Activated gamma-delta T cell treated with Interleukin-2 at 50 U/mL for 16 hours (primary cell): ENCODE data around the gene STK24.

Experiments used
- DNase-seq: peaks from one replicate; pipeline ENCODE4 v3.0.0-alpha.2; 2020

Gene STK24

GRCh38 chr13:98467263-98467985, 109.5 kb downstream of the STK24 start:
- no peak for DNase-seq

- no peak for DNase-seq
These were observed 110.2 kb downstream of the STK24 start for GRCh38 chr13:98466634-98467236.

DNA sequence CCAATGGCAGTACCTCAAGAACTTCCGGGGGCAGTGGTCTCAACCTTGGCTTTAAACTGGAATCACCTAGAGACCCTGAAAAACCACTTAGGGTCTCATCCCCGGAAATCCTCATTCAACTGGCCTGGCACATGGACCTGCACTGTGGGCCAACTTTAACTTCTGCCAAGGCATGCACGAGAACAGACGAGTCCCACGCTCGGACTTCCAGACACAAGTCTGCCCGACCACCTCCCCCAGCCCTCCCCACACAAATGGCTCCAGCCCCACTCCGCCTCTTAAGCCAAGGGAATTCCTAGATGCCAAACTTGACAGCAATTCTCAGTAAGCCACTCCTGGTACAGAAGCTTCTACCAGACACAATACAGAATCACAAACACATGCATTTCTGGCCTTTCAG, 114.0 kb downstream of the STK24 start:
- DNase-seq, result no peak

DNA sequence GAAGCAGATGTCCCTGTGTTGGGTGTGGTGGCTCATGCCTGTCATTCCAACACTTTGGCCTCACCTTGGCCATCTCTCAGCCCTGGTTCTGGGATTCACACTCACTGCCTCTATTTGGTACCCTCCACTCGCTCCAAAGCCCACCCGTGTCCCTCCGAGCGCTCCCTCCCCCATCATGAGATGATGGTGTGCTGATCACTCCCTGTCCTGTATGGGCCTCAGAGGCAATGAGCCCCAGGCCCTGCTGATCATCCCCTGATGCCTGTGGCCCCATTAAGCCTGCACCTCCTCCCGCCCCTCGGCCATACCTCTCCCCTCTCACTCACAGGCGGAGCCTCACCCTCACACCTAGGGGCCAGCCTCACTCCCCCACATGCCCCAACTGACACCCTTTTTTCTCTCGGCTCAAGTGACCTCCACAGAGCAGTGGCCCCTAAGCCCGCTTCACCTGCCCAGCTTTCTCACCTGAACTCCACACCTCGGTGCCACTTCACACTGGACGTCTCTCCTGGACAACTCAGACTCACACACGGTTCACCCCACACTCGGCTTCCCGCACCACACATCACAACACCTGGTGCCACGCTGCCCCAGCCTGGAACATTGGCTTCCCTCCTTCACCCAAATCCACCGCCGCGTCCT, 114.5 kb downstream of the STK24 start:
- DNase-seq, result no peak

DNA sequence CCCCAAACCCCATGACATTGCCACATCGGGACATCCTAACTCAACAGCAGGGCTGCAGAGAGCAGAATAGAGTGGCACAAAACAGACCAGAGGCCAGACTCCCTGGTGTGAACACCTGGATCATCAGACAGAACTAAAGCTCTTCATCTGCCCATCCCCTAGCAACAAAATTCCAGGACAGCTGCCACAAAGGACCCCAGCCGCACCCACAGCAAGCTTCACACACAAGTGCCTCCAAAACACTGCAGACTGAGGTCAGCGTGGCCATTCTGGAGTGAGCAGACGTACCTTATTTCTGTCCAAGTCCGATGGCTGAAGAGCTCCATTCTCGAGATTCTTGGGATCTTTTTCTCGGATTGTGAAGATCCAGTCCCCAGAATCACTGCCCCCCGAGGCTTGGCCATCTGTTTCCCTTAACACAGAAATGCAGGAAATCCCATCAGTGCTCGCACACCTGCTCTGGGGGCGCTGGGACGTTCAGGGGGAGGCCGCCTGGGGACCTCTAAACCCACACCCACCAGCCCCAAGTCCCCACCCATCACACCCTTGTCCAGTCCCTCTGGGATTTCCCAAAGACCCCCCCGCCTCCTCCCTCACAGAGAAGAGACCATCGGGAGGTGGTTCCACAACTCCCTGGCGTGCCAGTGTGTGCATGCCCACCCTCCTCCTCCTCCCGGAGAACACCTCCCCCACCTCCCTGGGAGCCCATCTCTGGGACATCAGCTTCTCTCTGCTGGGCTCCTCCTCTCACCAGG, 115.2 kb downstream of the STK24 start:
- no peak for DNase-seq

DNA sequence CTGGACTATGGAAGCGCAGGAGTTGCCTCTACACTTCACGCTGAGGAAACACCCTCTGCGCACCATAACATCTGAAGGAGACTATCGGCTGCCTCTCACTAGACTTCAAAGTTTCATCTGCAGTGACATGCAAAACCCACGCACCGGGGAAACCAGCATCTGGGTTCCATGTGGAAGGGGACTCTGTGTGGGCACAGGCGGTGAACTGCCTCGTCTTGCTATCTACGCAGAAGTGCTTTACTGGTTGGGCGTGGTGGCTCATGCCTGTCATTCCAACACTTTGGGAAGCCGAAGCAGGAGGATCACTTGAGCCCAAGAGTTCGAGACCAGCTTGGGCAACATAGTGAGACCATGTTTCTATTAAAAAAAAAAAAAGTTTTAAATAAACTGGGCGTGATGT, 116.4 kb downstream of the STK24 start:
- DNase-seq, result no peak

GRCh38 chr13:98459721-98460370, 117.1 kb downstream of the STK24 start:
- no peak for DNase-seq

DNA sequence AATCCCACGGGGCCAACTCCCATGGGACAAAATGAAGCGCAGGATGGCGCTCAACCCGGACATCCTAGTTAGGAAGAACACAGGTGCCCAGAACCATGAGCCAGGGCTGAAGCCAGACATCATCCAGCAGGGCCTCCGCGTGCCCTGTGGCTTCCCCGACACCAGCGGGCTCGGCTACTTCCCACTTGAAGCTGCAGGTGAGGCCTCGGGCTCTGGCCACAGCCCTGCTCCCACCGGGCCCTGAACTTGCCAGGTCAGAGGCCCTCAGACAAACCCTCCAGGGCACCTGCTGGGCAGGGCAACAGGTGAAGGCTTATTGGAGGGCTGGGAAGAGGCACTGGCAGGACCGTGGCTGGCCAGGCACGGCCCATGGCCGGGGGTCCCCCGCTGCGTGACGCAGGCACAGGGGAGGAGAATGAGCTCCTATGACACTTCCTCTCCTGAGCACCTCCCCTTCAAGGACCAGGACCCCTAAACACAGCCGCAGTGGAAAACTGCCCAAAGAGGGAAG, 117.7 kb downstream of the STK24 start:
- no peak for DNase-seq

- DNase-seq, result no peak
These were observed 118.5 kb downstream of the STK24 start for GRCh38 chr13:98458431-98458830.

DNA sequence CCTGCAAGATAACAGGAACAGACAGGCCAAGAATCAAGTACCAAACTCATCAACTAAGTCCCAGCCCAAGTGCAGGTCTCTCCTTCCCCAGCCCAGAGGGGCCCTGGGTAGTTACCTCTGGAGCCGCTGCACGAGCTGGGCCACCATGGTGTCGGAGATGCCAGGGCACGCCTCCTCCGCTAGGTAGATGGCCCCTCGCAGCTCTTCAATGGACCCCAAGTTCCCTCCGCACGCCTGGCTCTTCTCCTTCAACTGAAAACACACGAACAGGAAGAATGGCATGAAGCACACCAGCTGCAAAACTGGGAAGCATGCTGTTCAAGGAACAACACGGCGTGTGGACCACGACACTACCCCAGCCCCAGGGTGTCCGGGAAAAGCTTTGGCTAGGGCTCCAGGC, 119.9 kb downstream of the STK24 start:
- no peak for DNase-seq

DNA sequence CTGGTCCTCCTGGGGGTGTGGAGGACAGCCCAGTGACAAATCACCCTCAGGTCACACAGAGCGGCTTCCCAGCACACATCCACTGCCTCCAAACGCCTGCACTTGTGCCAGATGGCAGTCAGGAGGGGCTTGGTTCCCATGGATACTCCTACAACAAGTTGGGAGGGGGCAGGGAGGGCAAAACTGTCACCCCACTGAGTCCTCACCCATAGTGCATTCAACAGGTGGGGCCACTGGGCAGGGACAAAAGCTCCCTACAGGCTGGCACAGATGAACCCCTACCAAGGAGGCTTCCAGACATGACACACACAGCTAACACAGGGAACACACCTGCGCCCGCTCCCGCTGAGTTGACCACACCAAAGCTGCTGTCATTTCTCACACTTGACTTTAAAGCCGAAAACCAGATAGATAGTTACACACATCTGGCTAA, 120.5 kb downstream of the STK24 start:
- DNase-seq, result no peak

DNA sequence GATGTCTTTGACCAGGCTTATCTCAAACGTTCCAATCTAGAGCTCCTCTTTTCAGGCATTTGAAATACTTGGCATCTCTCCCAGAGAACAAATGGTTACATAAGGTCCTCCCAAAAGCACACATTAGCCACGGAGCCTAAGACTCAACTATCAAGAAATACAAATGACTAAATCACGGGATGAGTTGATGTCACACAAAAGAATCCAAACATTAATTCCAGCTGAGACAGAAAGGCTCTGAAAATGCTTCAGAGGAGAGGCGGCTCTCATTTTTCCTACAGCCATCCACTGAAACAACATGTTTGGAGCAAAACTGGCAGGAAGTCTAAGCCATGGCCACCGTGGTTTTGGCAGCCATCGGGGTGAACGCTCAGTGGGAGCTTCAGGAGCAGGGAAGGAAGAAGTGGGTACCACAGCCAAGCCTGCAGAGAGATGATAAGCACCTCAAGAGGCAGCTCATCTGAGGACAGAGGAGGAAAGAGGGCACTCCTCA, 122.5 kb downstream of the STK24 start:
- no peak for DNase-seq

GRCh38 chr13:98452851-98453843, 123.8 kb downstream of the STK24 start:
- DNase-seq, result no peak

- DNase-seq, result no peak
These were observed 125.0 kb downstream of the STK24 start for GRCh38 chr13:98451676-98452470.

- DNase-seq, result no peak
These were observed 126.3 kb downstream of the STK24 start for GRCh38 chr13:98450539-98451111.

- no peak for DNase-seq
These were observed 126.9 kb downstream of the STK24 start for GRCh38 chr13:98450026-98450425.

DNA sequence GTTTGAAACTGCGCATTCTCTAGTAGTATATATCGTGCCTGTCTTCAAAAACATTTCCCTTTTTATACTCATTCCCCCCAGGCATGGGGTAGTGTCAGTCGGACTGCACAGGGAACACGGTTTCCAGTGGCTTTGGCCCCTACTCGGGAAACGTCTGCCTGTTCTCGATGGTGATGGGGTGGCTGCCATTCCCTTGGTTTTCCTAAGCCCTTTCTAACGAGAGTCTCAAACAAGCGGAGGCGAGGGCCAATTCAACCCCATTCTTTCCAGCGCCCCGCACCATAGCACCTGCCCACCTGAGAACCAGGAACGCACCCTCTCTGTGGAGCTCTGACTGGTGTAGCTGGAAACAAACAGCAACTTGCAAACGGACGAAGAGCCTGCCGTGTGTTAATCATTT, 127.6 kb downstream of the STK24 start:
- DNase-seq, result no peak

DNA sequence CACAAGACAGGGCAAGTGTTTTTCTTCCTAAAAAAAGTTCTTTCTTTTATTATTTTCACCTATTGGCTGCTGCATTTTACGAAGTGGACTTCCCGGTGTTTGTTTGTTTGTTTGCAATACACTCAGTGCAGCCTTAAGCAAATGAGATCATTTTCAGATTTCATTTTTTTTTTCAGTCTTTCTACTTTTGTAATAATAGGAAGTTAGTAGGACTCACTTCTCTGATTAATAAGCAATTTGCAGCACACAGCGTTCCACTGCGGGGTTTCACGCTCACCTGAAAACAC, 128.3 kb downstream of the STK24 start:
- DNase-seq, result no peak

DNA sequence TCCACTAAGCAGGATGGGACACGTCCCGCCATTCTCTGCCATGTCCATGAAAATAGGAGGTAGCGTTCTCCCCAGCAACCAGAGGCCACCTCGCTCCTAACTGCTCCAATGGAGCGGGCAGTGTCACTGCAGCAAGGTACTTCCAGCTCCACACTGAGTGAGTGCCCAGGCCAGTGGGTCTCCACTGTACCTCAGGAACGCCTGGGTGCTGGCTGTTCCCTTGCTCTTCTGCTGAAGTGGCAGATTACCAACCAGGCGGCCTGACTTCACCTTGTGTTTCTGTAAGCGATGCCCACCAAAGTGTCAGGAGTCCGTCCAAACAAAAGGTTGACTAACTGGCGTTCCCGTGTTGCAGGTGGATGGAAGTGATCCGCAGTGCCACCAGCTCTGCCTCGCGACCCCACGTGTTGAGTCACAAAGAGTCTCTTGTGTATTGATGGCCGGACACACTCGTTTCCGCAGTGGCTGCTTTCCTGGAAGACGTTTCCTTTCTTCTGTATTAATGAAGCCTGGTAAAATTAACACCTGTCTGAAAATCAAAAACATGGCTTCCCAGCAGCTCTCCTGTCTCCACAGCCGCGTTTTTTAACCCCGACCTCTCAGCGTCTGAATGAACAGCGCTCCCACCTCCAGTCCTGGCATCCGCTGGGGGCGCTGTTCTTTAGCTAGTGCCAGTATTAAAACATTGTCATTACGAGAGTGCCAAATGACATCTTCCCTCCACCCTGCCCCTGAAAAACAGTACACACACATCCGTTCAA, 128.8 kb downstream of the STK24 start:
- DNase-seq, result no peak

DNA sequence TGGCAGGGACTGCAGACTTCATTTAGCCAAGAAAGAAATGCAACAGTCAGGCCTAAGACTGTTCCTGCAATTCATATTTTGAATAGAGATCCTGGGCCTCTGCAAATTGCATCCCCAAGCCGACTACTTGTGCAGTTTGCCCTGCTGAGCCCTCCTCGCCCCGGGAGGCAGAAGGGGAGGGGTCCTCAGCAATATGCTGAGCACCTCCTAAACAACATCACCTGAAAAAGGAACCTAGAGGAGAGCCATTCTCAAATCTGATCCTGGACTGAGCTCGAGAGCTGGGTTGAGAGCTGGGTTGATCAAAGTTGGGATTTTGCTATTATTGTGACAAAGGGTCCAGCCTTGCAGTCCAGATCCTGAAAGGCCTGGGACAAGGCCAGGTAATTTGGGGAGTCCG, 129.8 kb downstream of the STK24 start:
- DNase-seq, result no peak
